ENCODE data around the gene AFAP1L1.

DNA sequence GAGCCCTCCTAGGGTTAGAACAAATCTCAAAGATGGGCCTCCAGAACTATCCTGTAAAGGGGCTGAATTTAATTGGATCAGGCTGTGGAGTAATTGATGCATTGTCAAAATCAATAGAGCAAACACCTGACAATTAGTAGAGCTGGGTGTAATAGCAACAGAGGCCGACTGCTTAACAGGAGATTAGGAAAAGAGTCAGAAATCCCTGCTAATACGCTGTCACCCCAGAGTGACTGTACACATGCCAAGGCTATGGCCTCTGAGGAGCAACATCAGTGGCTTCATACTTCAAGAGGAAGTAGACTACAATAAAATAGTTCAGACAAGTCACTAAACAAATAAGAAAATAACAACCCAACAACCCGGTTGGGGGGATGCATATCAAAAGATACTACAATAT is 55.0 kb downstream of the AFAP1L1 start:
- TF ChIP-seq SRF (IDR thresholded peaks at IDR 0.05; ENCODE audit: low read depth, low read length) (no peak), ZNF607 (CRISPR knock-in tag; IDR thresholded peaks at IDR 0.05; ENCODE audit: borderline replicate concordance) (no peak), STAT5B (CRISPR knock-in tag; IDR thresholded peaks at IDR 0.05) (no peak)
- TF ChIP-seq, protein P1, sequence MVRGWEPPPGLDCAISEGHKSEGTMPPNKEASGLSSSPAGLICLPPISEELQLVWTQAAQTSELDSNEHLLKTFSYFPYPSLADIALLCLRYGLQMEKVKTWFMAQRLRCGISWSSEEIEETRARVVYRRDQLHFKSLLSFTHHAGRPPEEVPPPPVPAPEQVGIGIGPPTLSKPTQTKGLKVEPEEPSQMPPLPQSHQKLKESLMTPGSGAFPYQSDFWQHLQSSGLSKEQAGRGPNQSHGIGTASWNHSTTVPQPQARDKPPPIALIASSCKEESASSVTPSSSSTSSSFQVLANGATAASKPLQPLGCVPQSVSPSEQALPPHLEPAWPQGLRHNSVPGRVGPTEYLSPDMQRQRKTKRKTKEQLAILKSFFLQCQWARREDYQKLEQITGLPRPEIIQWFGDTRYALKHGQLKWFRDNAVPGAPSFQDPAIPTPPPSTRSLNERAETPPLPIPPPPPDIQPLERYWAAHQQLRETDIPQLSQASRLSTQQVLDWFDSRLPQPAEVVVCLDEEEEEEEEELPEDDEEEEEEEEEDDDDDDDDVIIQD (CRISPR knock-in tag; IDR thresholded peaks at IDR 0.05; ENCODE audit: low read depth): no peak

All from HepG2 (cell line).